NCI-H2227 (cell line): Measurements from ENCODE around the gene ATOSA.

ENCODE experiments used
- DNase-seq: peaks from one replicate; lab custom pipeline; 2025; ENCODE audit not compliant: unreplicated experiment; lab: John Stamatoyannopoulos, UW

Gene ATOSA

DNA sequence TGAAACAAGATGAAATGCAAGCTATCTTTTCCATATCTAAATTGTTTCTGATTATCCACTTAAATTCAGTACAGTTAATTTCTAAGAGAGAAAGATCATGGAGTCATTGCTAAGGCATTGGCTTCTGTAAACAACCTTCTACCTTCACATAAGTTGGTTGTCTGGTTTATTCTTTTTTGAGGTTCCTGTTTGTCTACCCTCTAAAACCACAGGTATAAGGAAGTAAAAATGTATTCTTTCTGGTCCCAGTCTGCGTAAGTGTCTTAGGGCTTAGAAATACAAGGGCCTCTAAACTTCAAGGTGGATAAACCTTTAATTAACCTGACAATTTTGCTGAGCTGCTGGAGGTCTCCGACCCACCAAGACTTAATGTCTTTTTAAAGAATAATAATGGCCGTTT, 3.6 kb upstream of the ATOSA start:
- DNase-seq = no peak

DNA sequence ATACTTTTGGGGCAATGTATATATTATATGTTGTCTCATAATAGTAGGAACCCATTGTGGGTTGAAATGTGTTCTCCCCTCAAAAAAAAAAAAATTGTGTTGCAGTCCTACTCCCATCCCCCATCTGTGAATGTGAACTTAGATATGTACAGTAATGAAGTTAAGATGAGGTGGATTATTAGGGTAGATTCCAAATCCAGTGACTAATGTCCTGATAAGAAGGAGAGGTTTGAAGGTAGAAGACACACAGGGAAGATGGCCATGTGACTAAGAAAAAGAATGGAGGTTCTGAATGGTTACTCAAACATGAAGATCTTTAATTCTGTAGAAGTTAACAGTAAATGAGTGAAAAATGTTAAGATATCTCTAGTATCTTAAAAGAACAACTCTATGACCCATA, 3.0 kb upstream of the ATOSA start:
- no peak for DNase-seq

DNA sequence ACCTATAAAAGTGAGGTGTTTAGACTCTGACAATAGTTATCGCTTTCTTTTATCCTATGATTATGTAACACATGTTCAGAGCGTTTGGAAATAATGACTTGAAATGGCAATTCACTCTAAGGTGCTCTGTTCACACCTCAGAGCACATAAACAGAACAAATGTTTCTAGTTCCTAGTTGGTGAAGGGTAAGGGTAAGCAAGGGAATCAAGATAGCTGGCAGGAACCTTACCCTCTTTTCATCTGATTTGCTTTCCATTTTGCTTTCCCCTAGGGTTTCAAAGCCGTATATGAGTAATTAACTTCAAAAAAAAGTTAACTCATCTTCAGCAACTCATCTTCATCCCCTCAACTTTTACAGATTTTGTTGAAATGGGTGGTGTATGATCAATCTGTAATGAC, 2.3 kb upstream of the ATOSA start:
- DNase-seq = no peak

DNA sequence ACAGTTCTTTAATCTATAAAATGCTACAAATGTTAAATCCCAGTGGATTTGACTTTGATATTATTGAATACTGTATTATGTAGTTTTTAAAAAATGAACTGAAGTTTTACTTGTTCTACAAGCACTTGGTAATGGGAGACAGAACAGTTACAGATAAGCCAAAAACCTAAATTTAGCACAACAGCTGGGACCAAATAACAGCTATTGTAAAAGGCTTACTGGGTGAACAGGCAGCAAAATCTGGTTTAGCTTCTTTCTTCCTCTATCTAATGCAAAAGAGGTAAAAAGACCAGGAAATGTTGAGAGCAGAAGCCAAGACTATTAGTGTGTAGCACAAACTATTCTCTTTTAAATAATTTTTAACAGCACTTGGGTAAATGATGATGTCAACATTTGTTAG, 1.6 kb upstream of the ATOSA start:
- DNase-seq = no peak

DNA sequence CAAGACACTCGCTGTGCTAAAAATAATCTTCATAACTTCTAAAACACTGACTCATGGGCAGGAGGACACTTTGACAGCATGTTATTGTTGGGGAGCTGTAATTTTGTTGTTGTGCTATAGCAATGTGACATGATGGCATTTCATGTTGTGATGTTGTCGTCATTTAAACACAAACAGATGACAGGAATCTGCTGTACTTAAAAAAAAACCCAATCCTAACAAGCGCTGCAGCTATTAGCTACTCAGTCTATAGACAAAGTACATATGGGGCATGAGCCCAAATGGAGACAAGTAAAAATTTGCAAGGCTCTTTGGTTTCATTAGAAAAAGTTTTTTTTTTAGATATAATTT, 828 bp upstream of the ATOSA start:
- peak; percentile 9 for DNase-seq

DNA sequence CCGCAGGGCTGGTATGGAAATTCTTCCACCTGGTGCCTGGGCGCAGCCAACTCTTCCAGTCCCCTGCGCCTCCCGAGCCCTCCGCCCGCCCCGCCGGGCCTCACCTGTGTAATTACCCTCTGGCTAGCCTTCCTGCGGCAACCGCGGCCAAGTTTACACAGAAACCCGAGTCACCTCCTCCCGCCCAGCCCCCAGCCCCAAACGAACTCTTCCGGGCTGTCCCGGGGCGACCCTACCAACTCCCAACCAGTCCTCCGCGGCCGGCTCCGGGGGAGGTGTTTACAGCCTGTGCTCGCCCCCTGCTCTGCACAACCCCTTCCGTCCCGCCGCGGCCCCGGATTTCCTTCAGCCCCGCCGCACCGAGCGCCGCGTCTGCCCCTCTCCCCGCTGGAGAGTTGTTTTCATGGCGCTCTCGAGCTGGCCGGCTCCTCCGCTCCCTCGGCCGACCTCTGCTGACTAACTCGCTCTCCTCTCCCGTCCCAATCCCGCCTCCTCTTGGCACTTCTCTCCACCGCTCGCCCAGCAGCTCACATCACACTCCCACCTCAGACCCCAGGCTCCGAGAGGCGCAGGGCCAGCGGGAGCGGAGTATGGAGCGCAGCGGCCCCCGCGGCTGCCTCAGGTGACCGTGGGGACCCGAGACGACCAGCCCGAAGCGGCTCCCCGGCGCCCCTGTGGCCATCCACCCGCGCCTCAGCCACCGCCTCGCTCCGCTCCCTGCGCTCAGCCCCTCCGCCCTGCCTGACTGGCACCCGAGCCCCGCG, 538 bp downstream of the ATOSA start:
- peak; percentile 37 for DNase-seq

DNA sequence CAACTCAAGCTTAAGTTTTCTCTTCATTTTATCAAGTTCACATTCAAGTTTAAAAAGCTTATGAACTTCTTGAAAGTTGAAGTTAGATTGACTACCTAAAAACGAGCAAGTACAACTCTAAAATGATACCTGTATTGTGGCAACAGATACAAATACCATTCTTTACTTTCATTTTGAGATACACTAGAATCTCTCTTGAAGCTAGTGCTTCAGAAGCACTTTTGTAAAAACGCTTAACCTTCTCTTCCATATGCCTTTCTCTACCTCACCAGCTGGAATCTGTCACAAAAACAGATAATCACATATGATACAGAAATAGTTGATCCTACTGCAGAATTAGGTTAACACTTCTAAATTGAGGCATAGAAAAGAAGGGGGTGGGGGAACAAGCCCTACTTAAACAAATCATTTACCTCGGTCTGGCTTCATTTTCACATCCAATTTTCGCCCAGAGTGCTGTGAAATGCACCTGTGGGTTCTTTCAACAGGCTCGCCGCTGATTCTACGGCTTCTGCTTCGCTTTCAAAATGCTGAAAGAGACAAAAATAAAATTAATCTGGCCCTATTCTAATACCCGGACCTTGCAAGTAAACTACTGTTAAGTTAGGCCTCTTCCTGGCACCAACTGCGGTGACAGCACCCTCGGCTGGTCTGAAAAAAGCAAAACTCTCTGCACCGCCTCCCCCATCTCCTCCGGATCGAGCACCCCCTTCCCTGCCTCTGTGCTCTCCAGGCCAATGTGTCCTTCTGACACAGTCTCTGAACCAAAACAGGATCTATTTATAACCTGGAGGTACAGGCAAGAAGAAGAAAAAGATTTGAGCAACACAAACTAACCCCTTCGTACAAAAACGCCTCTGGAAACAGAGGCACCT, 1.4 kb downstream of the ATOSA start:
- DNase-seq = no peak

DNA sequence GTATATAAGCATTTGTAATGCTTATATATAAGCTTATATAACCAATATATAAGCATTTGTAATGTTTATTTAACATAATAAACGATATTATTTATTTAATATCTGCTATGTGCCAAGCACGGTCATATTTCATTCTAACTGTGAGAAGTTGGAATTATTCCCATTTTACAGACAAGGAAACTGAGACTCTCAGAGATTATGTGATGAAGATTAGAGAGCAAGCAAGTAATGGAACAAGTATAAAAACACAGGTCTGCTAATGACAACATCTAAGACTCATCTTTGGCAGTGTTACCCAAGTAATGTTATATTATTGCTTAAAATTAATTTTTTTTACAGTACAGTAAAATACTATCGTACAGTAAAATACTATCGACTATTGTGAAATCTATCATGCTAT, 4.4 kb downstream of the ATOSA start:
- DNase-seq = no peak

DNA sequence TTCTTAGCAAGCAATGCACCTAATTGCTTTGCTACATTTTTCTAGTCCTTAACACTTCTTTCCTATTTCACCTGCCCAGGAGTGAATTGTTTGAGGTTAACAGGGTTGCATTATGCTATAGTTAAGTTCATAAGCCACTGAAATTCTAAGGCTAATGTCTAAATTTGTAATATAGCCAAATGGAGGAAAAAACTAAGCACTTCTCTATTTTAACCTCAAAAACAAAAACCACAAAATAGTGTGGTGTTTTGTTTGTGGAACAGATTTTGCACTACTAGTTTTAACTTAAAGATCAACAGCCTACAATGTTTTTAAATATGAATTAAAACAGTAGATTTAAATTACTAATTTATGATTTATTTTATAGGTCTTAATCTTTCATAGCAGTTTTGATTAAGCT, 5.5 kb downstream of the ATOSA start:
- no peak for DNase-seq

DNA sequence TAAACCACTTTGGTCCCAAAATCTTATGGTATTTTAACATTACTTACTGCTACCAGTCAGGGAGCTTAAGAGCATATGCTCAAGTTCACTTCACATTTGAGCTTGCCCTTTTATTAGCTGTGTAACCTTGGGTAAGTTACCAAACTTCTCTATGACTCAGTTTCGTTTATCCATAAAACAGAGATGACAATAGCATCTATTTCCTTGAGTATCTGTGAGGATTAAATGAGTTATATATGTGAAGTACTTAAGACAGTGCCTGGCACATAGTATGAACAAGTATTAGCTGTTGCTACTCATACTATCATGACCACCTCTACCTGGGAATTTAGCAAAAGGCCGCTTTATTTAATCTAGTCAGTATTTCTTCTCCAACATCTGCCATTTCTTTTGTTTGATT, 5.9 kb downstream of the ATOSA start:
- DNase-seq = no peak

DNA sequence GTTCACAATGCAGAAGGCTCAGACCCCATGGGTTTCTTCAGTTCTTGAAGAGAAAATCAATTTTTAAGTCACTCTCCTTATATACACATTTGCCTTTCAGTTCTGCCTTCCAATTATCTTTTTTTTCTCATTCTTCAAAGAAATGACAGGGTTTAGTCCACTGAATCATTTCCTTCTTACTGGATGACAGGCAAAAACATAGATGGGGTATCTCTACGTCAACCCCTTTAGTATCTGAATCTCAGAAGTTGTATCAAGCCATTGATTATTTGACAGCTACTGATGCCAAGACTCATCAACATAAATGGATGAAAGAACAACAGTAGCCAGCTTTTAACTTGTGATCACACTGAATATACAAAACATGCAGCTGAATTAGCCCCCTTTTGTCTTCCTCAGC, 6.5 kb downstream of the ATOSA start:
- peak; percentile 0 for DNase-seq

DNA sequence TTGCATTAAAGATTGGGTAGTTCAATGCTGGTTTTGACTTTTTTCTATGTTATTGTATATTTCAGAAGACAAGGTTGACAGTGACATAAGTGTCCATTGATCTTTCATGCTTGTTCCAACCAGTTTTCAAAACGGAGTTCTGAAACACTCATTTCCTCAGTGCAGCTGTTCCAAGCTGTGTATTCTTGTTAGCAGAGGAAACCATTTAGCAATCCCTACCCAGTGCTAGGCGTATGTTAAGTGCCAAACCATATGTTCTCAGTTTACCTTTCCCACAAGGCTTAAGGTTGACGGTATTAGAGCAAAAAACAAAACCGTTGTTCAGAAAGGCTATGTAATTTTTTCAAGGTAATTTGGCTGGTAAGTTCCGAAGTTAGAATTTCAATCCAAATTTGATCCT, 9.1 kb downstream of the ATOSA start:
- no peak for DNase-seq

DNA sequence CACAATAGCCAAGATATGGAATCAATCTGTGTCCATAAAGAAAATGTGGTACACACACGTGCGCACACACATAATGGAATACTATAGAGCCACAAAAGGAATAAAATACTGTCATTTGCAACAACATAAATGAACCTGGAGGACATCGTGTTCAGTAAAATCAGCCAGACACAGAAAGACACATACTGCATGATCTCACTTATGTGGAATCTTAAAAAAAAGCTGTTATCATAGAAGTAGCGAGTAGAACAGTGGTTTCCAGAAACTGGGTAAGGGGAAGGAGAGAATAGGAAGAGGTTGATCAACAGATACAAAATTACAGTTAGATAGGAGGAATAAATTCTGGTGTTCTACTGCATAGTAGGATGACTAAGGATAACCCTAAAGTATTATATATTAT, 11.1 kb downstream of the ATOSA start:
- DNase-seq = no peak

DNA sequence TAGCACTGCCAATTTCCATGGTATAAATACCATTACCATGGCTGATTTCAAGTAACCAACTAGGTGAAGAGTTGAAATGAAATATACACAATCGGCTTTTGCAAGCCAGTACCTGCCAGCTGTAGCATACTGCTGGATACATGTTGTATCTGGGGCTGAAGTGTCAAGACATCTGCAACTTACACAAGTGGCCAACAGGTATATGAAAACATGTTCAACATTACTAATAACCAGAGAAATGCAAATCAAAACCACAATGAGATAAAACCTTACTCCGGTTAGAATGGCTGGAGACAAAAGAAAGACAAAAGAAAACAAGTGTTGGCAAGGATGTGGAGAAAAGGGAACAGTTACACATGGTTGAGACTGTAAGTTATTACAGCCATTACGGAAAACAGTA, 11.6 kb downstream of the ATOSA start:
- no peak for DNase-seq

DNA sequence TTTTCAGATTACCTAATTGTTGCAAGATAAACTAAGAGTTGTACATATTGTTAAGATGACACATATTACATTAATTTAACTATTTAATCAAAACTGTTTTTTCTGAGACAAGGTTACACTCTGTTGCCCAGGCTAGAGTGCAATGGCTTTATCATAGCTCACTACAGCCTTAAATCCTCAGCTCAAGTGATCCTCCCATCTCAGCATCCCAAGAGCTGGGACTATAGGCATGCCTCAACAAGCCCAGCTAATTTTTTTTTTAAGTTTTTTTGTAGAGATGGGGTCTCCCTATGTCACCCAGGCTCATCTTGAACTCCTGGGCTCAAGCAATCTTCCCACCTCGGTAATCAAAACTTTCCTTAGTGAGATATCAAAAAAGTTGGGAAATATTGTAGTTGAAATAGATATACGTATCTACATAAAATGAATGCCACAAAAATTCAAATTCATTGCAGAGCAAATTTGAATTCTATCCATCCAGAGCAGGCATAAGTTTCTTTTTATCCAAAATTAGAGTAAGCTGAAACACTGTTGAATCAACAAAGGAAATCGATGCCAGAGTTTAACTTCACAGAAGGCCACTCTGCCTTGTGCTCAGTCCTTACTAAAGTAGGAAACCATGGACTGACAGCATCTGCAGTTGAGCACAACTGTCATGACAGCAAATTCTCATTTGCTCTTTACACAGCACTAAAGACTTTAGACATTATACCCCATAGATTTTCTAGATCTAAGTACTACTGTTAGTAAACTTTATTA, 15.5 kb downstream of the ATOSA start:
- DNase-seq = no peak

DNA sequence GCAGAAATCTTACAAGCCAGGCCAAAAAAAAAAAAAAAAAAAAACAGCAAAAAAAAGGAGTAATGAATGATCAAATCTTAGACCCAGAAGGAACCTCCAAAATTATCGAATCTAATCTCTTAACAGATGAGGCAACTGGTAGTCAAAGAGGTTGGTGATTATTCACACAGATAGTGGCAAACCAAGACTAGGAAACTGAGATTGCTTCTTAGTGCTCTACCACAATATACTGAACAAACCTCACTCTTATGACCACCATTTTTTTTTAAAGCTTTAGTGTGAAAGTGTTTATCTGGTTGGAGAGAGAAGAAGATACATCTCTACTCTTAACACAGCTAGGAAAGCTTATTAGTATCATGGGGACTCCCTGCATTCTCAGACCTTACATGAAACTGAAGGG, 17.3 kb downstream of the ATOSA start:
- no peak for DNase-seq

DNA sequence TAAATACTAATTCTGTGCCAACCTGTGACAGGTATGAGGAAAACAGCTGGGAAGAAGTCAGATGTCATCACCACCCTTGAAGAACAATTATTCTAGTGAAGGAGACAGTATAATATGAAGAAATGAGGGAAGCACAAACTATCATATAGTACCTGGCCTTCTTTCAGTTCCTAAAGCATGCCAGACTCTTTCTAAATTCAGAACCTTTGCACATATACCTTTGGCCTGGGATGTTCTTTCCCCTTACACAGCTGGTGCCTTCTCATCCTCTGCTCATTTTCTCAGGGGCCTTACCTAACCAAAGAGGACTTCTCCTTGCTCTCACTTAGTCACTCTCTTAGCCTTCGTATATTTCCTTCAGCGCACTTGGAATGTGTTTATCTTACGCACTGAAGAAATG, 19.0 kb downstream of the ATOSA start:
- DNase-seq = no peak

DNA sequence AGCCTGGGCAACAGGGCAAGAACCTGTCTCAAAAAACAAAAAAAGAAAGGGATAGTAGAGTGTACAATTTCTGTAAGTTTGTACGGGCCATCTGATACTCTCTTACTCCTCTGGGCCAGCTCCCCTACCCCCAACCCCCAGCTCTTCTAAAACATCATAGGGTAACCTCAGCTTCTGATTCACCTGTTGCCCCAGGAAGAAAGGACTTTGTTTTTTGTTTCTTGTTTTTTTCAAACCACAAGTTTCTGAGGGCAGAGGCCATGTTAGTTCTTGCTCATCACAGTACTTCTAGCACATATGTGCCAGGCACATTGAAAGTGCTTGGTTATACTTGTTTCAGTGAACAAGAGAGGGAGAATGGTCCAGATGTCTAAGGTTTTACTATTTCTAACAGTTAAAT, 20.2 kb downstream of the ATOSA start:
- DNase-seq = no peak

DNA sequence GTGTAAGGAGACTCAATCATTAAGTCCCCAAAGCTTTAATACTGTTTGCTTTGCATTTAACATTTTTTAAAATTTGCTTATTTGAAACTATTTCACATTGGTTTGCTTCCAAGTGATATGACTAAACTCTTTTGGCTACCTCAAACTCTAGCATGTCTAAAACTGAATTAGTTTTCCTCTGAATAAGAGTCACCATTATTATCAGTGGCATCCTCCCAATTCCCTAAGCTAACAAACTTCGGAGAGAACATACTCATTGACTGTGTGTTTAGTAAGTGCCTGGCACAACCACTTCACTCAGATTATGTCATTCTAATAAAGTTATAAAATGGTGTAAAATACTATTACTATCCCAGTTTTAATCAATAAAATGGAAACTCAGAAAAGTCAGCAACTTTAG, 21.9 kb downstream of the ATOSA start:
- no peak for DNase-seq

DNA sequence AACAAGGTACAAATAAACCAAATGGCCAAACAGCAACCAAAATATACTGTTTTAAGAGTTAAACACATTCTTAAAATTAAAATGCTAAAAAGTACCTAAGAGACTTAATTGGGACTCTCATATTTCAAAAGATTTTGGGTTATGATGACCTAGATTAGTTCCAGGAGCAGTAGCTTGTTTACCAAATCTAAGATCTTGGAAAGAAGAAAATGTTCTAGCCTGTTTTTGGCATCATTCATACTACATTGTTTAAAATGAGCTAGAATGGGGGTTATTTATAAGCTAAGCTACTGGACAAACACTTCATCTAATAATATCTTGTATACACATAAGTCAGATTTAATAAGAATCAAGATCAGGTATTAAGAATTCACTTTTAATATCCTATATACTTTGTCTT, 22.8 kb downstream of the ATOSA start:
- DNase-seq = no peak

DNA sequence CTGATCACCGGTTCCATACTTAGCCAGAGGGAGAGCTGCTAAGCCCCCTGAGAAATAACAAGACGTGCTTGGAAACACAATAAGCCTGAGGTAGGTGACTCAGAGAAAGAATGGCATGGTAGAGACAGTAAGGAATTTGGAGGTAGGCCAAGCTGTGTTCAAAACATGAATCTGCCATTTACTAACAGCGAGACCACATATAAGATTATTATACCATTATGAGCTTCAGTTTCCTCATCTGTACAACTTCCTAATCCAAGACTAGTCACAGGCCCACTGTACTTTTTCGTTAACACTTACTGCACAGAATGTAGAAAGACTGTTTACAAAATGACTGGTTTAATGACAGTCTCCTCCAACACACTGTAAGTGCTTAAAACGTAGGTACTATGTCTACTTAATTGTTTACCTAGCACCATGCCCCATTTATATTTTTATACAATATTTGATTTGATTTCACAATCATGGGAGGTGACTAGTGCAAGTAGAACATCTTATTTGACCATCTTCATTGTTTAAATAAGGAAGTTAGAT, 25.7 kb downstream of the ATOSA start:
- DNase-seq = no peak

DNA sequence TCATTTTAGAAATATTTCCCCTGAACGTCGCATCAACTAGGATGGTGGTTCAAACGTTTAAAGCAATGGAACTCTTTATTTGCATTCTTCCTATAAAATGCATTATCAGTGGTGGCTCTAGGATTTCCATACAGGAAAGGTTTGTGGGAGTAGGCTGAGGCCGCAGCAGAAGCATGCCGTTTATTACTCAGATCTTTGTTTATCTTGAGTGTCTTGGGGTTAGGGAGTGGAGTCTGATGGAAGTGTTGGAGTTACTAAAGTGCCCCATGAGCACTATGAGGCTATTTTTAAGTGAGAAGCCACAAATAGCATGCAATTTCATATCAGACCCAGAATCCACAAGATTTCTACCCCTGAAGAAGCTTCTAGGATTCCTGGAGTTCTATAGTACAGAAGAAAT, 26.2 kb downstream of the ATOSA start:
- no peak for DNase-seq
